Activated CD4-positive, alpha-beta T cell treated with anti-CD3 and anti-CD28 coated beads, Interleukin-2, amount 50 U/mL, for 4 hours (primary cell): ENCODE data around the gene STAP2.
"Not testable (repeated sequence)": the region's sequence is repeated elsewhere in the genome, so short reads cannot be mapped to it uniquely, and the experiment has no call there.

Experiments used
- DNase-seq, 2 experiments: peaks; one replicate each; pipeline ENCODE4 v3.0.0-alpha.2; 2020

STAP2 gene

DNA sequence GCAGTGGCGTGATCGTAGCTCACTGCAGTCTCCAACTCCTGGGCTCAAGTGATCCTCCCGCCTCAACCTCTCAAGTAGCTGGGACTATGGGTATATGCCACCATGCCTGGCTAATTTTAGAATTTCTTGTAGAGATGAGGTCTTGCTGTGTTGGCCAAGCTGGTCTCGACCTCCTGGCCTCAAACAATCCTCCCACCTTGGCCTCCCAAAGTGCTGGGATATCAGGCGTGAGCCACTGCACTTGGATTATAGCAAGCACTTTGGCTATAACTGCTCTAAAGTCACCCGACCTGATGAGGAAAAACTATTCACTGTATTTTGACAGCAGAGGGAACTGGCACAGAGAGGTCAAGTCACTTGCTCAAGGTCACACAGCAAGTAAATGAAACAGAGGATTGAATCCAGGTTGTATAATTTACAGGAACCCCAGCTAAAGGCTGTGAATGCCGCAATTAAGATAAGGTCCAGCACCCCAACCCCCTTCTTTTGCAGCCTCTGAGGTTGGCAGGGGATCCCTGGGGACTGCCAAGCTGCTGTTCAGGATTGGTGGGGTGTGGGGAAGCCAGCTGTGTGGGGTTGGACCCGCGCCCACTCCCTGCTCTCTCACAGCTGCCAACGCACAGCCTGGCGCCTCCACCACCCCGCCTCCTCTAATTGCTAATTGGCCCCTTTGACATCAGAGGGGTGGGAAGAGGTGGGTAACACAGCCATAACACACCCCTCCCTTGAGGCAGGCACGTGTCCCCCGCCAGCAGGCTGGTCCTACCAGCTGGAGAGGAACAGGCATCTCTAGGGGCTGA, 42.5 kb downstream of the STAP2 start:
- DNase-seq: no peak

DNA sequence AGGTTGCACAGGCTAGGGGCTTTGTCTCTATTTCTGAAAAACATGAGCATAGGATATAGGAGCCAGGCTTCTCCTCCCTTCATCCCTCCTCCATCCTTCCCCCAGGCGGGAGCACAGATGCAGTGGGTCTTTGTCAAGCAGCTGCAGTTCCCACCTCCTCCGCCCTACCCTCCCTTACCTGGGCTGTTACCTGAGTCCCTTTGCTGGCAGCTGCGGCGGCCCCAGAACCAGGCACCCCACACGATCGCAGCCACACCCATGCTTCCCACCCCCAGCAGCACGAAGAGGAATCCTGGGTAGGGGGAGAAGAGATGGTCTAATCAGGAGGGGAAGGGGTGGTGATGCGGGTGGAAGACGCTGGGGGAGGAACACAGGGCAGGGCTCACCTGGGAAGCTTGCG, 44.2 kb downstream of the STAP2 start:
- DNase-seq: no peak

DNA sequence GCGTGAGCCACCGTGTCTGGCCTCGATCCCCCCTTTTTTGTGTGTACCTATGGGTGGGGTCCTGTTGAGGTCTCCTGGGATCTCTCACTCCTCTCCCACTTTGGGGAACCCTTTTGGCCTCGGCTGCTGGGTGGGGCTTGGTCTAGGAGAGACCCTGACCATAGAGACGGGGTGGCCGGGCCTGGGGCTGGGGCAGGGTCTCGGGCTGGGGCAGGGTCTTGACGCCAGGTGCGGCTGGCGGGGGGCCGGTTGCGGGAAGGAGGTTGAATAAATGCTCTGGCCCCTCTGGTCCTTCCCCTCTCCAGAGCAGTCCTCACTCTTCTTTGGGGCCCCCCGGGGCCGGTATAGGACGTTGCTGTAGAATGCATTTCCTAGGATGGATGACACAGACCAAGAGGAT, 46.1 kb downstream of the STAP2 start:
- DNase-seq: no peak

DNA sequence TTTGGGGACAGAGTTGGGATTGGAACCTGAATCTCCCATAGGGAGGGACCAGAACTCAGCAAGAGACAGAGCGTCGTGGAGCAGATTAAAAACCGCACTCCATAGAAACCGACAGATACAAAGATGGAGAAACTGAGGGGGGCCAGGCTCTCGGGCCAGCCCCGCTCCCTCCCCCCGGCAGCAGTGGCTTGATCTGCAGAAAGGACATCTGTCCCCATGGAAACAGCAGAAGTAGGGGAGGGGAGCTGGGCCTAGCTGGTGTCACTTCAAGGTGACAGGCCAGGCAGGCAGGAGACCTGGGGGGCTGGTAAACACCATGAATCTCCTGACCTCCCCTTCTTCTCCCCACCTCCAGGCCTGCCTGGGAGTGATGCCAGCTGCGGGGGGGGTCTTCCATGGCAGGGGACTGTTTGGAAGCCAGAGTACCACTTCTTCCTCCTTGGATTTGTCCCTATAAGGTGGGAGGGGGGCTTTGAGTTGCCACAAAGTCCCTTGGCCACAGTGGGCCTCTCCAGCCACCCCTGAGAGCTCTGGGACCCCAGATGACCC, 47.4 kb downstream of the STAP2 start:
- no peak for DNase-seq

DNA sequence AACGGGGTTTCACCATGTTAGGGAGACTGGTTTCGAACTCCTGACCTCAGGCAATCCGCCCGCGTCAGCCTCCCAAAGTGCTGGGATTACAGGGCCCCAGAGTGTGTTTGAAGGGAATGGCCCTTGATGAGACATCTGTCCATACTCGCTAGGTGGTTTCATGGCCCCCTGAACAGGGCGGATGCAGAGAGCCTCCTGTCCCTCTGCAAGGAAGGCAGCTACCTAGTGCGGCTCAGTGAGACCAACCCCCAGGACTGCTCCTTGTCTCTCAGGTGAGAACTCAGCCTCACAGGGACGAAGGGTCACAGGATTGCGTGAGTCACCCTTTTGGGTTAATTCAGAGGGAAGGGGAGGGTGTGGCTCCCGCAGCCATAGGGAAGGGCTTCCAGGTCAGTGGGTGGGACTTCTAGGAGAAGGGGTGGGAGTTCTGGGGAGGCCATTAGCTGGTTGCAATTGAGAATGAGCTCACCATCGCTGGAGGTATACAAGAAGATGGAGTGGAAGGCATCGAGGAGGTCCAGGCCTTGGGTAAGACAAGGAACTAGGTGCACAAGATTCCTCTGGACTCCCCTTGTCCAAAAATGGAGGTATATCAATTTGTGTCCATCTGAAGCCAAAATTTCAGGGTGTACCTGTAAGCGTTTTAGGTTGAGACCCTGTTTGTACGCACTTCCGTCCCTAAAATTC, 50.4 kb downstream of the STAP2 start:
- DNase-seq: no peak

DNA sequence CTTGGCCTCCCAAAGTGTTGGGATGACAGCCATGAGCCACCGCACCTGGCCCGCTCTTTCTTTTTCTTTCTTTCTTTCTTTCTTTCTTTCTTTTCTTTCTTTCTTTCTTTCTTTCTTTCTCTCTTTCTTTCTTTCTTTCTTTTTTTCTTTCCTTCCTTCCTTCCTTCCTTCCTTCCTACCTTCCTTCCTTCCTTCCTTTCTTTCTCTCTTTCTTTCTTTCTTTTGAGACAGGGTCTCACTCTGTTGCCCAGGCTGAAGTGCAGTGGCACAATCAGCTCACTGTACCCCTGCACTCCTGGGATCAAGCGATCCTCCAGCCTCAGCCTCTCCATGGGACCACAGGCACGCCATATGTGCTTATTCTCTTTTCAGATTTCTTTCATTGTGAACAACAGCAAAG, 52.5 kb downstream of the STAP2 start:
- DNase-seq: not testable (repeated sequence)

DNA sequence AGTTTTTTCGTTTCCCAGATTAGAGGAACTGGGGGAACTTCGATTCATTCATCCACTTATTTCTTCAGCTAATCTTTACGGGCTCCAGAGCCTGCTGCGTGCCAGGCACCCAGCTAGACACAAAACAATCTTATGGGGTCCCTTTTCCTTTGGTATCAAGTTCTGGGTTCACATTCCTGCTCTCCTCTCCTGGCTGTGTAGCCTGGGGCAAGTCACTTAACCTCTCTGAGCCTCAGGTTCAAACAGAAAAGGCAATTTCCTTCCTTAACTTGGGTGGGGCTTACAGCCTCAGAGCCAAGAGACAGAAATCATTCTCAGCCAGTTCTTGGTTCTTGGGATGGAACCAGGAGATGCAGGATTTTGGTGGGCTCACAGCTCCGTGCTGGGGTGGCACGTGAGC, 53.7 kb downstream of the STAP2 start:
- DNase-seq: no peak

DNA sequence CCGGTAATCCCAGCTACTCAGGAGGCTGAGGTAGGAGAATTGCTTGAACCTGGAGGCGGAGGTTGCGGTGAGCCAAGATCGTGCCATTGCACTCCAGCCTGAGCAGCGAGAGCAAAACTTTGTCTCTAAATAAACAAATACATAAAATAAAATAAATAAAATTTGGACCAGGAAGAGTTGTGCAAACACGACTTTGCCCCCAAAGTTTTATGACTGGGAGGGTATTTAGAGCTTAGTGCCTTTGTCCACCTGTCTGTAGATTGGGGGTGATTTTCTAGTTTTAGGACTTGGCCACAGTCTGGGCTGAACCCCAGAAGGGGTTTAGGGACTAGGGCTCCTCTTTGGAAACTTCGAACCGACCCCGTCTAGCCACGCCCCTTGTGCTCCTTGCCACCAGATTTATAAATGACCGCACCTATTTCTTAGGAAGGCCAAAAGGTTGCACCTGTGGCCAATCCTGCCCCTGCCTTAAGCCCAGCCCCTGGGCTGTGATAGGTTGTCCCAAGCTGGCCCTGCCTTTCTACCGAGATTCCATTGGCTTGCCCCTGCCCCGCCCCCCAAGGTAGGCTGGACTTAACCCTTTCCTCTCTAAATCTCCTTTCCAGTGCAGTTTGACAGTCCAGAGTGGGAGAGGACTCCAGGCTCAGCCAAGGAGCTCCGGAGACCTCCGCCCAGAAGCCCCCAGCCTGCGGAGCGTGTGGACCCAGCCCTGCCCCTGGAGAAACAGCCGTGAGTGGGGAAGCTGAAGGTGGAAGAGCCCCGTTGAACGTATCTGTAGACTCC, 54.3 kb downstream of the STAP2 start:
- no peak for DNase-seq

DNA sequence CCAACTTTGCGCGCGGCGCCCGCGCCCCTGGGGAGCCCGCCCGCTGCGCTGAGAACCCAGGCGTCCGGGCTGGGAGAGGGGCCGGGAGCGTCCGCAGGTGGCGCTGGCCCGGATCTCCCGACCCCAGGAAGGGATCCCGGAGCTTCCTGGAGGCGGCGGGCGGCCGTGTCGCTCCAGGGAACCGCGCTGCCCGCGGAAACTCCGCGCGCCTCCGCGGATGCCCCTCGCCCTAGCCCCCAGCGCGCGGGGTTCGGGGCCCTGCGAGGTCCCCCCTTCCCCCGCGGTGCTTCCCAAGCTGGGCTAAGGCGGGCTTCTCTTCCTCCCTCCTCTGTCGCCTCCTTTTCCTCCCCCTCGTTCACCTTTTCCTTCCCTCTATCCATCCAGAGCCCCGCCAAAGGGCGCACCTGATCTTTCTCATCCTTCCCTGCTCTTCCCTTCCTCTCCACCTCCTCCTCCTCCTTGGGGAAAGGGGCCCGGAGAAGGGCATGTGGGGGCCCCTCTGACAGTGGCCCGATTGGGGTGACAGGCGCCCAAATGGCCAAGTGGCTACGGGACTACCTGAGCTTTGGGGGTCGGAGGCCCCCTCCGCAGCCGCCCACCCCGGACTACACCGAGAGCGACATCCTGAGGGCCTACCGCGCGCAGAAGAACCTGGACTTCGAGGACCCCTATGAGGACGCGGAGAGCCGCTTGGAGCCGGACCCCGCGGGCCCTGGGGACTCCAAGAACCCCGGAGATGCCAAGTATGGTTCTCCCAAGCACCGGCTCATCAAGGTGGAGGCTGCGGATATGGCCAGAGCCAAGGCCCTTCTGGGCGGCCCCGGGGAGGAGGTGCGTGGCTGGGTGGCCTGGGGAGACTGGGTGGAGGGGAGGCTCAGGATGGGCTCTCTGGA, 58.9 kb downstream of the STAP2 start:
- no peak for DNase-seq

DNA sequence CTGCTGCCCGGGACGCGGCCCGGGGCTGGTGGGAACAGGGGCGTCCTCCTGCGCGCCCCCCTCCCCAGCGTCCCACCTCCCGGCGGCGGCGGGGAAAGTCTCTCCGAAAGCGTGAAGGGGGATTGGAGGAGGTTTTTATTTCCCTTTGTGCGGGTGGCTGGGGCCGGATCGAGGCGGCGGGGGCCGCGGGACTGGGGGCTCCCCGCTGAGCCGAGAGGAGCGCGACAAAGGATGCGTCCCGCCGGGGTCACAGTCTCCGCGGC, 59.4 kb downstream of the STAP2 start:
- DNase-seq: no peak

DNA sequence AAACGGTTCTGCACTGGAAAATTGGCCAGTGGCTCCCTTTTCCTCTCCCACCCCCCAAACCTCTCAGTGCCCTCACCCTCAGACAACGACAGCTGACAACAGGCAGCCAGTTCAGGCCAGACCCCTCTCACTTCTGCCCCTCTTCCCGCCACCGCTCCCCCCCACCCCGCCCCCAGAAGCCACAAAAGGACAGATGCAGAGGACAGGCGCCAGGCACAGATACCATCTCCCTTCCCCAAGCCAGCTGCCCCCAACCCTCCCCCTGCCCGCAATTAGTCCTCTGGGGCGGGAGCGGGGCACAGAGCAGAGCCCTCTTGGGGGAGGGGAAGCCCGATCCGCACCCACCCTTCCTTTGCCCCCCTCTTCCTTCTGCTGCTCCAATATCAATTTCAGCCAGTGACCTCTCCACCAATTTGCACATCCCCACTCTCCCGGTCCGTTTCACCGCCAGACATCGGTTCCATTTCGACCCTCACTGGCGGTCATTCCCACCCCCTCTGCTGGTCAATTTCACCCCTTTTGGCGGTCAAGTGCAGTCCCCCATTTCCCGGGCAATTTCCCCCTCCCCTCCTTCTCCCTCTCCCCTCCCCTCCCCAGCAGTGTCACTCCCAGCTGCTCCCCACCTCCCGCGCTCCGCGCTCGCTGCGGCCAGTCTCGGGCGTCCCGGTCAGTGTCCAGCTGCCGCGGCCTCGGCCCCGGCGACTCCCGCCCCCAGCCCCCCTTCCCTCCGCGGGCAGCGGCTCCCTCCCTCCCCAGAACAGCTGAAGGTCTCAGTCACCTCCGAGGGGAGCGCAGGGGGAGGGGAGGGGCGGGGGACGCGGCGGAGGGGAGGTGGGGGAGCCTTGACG, 60.0 kb downstream of the STAP2 start, which contains the start of gene SHD:
TSS of gene SHD (plus strand) at position 848 of the 848 bp plus-strand sequence. CDS start 798 bp downstream, outside the sequence.
- DNase-seq: no peak

DNA sequence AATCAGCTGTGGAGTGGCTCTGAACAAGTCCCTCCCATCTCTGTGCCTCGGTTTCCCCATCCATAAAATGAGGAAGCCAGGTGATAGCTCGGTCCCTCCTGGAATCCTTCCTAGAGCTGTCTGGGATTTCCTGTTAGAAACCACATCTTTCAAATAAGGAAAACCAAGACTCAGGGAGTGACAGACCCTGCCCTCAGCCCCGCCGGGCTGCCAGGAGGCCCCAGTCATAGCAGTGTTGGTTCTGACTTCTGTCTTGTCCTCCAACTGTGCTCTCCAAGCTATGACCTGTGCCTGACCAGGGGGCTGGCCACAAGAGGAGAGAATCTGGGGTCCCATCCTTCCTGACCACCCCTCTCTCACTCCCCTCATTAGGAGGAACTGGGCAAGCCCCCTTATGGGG, 60.6 kb downstream of the STAP2 start:
- DNase-seq: no peak

DNA sequence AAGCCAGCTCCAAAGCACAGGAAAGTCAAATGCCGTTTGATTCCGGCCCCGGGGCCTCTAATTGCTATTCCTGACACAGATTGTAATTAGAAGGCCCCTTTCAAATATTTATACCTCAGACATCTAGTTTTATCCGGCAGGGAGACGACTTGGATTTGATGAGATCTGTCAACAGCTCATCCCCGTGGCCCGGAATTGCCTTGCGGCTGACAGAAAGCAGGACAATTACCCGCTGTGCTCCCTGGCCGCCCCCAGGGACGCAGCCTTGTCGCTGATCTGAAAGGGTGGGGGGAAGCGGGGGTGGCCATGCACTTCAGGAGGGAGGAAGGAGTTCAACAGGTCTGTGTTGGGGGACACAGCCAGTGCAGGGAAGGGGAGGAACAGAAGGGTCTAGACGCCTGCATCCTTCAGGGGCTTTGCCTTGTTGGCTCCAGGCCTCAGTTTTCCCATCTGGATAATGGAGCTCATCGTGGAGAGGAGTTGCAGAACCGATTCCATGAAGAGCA, 61.4 kb downstream of the STAP2 start:
- no peak for DNase-seq

DNA sequence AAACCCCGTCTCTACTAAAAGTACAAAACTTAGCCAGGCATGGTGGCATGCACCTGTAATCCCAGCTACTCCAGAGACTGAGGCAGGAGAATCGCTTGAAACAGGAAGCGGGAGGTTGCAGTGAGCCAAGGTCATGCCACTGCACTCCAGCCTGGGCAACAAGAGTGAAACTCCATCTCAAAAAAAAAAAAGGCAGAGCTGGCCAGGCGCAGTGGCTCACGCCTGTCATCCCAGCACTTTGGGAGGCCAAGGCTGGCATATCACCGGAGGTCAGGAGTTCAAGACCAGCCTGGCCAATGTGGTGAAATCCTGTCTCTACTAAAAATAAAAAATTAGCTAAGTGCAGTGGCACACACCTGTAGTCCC, 64.3 kb downstream of the STAP2 start:
- DNase-seq: not testable (repeated sequence)
